8988T (cell line): Measurements from ENCODE around the gene NT5DC2.

Experiments used
- DNase-seq: peaks from one replicate; pipeline ENCODE4 v3.0.0; 2011

NT5DC2 gene

GRCh38 chr3:52506266-52506966 is 27.2 kb downstream of the NT5DC2 start:
- DNase-seq, result no peak

DNA sequence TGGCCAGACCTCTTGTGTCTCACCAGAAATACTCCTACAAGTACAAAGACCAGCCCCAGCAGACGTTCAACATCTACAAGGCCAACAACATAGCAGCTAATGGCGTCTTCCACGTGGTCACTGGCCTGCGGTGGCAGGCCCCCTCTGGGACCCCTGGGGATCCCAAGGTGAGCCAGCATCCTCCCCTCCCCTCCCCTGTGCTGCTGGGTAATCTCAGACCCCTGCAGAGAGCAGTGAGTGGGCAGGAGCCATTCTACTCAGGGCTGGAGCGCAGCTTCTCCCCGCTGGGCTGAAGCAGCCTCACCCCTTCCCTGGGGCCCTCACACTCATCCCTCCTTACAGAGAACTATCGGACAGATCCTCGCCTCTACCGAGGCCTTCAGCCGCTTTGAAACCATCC is 28.7 kb downstream of the NT5DC2 start:
- DNase-seq, result no peak

GRCh38 chr3:52503788-52504424 is 29.8 kb downstream of the NT5DC2 start:
- DNase-seq, result no peak

GRCh38 chr3:52502808-52503350 is 30.8 kb downstream of the NT5DC2 start:
- DNase-seq, result no peak

GRCh38 chr3:52502001-52502400 is 31.7 kb downstream of the NT5DC2 start:
- no peak for DNase-seq

GRCh38 chr3:52501046-52501445 is 32.6 kb downstream of the NT5DC2 start:
- no peak for DNase-seq

GRCh38 chr3:52498137-52499054 is 35.3 kb downstream of the NT5DC2 start:
- no peak for DNase-seq

- no peak for DNase-seq
Measured at GRCh38 chr3:52495777-52496602, 37.7 kb downstream of the NT5DC2 start.

- DNase-seq, result no peak
Measured at GRCh38 chr3:52494886-52495495, 38.7 kb downstream of the NT5DC2 start, which contains the start of gene STAB1. STAB1 (plus strand) TSS chr3:52495338; CDS start chr3:52495414, 76 bp downstream.

GRCh38 chr3:52494445-52494844 is 39.2 kb downstream of the NT5DC2 start:
- DNase-seq, result no peak

- no peak for DNase-seq
Measured at GRCh38 chr3:52493232-52494017, 40.2 kb downstream of the NT5DC2 start.

- no peak for DNase-seq
Measured at GRCh38 chr3:52492059-52492458, 41.6 kb downstream of the NT5DC2 start.

GRCh38 chr3:52490939-52491526 is 42.6 kb downstream of the NT5DC2 start:
- no peak for DNase-seq

- no peak for DNase-seq
Measured at GRCh38 chr3:52490035-52490938, 43.4 kb downstream of the NT5DC2 start.

- DNase-seq, result no peak
Measured at GRCh38 chr3:52489453-52489852, 44.2 kb downstream of the NT5DC2 start.

DNA sequence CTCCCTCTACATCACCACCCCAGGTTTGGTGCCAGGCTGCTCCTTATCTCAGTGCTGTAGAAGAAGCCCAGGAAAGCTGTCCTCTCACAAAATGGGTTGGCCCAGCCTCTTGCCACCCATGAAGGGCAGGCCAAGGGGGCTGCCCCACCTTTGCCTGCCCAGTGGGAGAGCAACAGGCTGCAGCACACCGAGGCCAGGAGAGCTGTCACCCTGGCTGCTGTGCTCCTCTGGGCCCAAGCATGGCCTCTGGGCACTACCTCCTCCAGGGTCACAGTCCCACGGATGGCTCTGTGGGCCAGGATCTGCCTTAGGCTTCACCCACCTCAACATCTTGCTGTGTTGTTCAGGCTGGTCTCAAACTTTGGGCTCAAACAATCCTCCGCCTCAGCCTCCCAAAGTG is 44.9 kb downstream of the NT5DC2 start:
- no peak for DNase-seq

DNA sequence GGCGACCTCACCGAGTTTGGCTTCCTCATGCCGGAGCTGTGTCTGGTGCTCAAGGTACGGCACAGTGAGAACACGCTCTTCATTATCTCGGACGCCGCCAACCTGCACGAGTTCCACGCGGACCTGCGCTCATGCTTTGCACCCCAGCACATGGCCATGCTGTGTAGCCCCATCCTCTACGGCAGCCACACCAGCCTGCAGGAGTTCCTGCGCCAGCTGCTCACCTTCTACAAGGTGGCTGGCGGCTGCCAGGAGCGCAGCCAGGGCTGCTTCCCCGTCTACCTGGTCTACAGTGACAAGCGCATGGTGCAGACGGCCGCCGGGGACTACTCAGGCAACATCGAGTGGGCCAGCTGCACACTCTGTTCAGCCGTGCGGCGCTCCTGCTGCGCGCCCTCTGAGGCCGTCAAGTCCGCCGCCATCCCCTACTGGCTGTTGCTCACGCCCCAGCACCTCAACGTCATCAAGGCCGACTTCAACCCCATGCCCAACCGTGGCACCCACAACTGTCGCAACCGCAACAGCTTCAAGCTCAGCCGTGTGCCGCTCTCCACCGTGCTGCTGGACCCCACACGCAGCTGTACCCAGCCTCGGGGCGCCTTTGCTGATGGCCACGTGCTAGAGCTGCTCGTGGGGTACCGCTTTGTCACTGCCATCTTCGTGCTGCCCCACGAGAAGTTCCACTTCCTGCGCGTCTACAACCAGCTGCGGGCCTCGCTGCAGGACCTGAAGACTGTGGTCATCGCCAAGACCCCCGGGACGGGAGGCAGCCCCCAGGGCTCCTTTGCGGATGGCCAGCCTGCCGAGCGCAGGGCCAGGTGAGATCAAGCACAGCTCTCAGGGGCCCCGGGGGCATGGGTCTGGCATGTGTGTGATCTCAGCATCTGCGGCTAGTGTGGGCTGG is 45.6 kb downstream of the NT5DC2 start:
- no peak for DNase-seq

- no peak for DNase-seq
Measured at GRCh38 chr3:52487050-52487787, 46.4 kb downstream of the NT5DC2 start.
